NCI-H1417 (cell line): ENCODE measurements around the gene RTTN.
"Not testable (repeated sequence)": the region's sequence is repeated elsewhere in the genome, so short reads cannot be mapped to it uniquely, and the experiment has no call there.

Experiments used
- DNase-seq, 3 experiments: peaks; one replicate each; lab custom pipeline; 2025; lab: John Stamatoyannopoulos, UW

RTTN gene, protein sequence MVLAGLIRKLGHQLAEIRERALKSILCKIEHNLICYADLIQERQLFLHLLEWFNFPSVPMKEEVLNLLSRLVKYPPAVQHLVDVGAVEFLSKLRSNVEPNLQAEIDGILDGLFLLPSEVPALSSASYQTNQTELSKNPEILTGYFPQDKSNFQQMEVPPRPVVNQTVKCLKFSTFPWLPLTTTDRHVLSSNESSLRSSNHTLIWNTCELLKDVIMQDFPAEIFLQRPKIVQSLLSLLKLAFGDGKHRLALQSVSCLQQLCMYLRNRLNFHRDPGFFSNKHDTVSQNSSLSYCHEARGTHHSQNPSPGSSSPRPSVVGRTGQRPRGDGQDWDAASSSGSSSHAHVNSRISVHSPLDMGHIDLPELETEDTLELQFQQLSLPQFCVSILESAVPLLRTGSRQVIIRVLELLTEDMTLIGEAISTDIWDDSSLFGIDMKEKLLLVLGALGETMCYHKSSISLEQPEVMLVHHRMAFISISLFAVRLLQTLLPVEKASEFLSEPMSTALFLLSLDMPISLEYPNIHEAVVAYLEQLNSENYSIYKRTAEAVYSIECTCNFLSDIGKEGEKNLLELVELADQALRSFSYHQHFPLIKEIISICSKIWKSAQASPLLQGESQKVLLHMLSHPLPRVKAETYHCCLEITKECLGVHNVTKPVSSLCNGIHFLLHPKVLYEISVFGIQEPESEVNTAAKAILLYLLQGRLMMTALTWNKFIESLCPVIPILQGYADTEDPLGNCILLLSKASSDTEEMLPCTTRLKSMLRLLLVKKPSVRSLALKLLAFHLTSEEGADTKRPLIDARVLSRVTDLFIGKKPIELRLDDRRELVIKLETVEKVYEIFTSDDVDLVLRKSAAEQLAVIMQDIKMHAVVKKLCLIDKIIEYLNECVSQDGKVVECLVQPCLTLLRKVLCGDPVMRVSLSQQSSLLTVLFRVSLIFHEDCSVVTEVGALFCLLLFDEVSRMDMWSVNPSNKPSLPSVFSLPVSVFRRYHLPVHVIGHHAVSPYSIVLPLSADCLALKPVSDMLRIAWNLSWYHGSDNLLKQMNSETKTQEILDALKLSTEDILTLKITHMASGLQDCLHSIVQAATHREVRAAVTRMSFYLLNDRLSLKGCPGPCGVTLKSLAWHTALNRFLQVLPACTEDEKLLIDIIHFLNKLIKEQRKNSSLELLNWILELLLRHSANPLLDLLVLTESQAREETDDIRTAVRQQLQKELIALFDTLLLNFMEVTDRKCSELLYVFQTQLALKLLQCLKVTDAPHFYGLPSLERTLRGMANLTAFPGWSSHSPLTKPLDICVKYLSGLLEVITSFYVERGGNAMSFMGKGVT (N-terminal part only)

DNA sequence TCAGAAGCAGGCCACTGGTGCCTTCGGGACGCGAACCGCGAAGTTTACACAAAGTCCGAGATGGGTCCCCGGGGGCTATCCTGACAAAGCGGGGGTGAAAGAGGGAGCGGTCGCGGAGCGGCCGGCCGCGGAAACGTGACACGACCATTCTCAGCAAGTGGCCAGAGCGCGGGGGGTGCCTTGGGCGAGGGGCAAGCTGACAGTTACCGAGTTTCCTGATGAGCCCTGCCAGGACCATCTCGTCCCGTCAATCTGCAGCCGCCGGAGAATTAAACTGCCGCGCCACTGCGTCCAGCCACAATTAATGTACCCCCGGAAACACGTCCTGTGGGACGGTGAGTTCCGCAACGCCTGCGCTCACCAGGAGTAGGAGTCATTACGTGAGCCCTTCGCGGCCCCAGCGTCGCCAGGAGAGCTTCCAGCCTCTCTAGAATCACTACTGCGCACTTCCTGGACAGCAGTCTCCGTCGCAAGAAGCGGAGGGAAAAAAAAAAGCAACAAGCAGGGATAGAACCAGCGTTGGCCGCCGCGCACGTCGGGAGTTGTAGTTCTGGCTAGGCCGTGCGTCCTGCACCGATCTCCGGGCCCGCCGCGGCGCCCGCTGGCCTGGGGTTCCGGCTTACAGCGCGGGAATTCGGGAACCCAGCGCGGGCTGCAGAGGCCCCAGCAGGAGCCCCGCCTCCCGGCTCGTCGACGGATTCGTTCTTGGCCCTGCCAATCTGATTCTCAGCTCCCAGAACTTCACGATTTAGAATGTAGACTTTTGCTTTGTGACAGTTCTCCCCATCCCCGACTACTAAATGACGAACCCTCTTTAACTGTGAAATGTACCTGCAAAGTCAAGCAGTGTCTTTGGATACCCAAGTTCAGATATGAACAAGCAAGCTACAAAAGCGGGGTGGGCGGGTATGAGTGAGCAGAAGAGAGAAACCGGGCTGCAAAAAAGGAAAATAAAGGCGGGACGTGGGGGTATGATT is at the start of gene RTTN:
RTTN (minus strand) TSS at position 267 of the 977 bp plus-strand sequence; CDS start at position 238, 29 bp downstream.
- DNase-seq = peak; percentile 90 to 100 (median 100)

DNA sequence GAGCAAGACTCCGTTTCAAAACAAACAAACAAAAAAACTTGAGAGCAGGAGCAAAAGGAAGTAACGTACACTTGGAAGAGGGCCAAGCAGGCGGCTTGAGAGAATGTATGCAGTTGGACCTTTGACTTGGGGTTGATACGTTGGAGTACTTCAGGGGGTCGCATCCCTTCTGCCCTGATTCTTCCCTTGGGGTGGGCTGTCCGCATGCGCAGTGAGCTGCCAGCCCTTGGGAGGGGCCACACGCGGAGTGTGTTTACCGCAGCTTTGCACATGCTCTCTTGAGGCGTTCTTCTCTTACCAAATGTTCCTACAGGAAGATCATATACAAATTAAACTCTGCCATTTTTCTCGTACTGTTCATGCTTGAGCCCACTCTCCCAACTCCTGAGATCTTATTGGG is 45.3 kb upstream of the RTTN start:
- no peak for DNase-seq

DNA sequence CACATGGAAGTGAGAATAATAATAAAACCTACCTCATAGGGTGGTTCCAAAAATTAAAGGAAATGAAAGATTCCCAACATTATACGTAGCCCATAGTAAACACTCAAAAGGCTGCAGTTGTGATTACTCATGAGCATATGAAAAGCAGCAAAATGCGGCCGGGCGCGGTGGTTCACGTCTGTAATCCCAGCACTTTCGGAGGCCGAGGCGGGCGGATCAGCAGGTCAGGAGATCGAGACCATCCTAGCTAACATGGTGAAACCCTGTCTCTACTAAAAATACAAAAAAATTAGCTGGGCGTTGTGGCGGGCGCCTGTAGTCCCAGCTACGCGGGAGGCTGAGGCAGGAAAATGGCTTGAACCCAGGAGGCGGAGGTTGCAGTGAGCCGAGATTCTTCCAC is 44.4 kb upstream of the RTTN start:
- not testable (repeated sequence) for DNase-seq

DNA sequence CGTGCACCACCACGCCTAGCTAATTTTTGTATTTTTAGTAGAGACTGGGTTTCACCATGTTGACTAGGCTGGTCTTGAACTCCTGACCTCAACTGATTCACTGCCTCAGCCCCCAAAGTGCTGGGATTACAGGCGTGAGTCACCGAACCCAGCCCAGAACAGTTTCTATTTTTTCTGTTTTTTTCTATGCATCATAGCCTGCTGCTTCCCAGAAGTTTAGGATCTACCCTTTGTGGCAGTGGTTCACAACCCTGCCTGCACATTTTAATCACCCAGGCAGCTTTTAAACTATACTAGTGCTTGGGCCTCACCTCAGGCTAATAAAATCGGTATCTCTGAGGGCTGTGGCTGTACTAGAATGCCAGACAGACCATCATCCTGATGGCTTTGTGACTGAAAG is 43.6 kb upstream of the RTTN start:
- DNase-seq = no peak

DNA sequence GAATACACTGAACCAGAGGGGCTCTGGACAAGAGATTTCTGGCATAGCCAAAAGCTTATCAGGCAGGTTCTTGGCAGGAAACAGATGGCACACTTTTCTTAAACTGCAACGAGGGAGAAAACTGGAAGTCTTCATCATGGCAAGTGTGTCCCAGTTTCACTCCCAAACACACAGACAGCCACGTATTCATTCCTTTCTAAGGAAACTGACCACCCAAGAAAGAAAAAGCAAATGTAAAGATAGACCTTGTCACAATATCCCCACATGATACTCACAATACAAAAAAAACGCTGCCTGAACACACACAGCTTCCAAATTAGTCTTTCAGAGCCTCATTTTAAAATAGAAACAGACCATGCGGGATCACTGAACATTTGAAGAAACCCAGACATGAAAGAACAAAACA is 40.6 kb upstream of the RTTN start:
- DNase-seq = no peak

DNA sequence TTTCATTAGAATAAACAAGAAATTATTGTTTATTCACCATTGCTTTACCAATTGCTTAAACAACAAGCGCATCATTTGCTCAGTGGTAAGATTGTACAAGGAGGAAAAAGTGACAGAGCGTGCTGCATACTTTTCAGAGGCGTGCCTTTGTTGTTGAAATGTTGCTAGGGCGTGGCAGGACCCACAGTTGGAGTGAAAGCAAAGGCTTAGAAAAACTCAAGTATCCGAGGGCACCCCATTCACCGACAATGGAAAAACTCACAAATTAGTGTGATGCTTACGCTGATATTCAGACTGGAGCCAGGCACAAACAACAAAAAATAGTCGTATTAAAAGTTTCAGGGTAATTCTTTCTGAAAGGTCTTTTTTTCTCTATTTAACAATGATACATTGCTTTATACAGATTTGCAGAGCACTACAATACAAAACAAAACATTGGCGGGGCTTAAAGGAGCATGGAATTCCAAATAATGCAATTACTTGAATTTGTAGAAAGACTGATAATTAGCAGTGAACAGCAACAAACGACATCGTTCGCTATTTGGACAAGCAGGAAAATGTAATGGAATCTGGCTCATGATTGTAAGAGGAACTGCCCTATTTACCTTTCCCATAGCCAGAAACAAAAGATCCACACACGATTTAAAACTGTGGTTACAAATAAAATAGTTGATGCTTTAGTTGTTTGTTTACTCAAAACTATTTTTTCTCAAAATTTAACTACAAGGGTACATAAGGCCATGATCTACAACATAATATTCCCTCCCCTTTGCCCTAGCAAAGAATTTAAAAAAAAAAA is 37.8 kb upstream of the RTTN start:
- no peak for DNase-seq

DNA sequence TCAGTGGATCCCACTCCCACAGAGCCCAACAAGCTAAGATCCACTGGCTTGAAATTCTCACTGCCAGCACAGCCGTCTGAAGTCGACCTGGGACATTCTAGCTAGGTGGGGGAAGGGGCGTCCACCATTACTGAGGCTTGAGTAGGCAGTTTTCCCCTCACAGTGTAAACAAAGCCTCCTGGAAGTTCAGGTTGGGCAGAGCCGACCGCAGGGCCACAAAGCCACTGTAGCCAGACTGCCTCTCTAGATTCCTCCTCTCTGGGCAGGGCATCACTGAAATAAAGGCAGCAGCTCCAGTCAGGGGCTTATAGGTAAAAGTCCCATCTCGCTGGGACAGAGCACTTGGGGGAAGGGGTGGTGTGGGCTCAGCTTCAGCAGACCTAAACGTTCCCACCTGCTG is 31.4 kb upstream of the RTTN start:
- not testable (repeated sequence) for DNase-seq

DNA sequence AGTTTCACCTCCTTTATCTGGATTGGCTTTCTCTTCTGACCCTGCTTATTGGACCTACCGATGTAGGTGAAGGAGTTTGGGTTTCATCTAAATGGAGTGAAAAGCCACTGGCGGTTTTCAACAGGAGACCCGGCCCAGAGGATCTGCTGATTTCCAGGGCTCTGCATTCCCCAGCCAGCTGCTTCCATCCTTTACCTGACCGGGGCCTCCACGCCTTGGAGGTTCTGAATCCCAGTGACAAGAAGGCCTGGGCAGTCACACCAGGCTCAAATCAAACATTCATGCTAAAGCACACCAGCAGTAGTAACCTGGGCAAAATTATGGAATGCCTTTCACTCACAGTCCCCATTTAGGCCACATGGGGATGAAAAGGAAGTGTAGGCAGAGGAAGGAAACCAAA is 30.0 kb upstream of the RTTN start:
- DNase-seq = no peak

DNA sequence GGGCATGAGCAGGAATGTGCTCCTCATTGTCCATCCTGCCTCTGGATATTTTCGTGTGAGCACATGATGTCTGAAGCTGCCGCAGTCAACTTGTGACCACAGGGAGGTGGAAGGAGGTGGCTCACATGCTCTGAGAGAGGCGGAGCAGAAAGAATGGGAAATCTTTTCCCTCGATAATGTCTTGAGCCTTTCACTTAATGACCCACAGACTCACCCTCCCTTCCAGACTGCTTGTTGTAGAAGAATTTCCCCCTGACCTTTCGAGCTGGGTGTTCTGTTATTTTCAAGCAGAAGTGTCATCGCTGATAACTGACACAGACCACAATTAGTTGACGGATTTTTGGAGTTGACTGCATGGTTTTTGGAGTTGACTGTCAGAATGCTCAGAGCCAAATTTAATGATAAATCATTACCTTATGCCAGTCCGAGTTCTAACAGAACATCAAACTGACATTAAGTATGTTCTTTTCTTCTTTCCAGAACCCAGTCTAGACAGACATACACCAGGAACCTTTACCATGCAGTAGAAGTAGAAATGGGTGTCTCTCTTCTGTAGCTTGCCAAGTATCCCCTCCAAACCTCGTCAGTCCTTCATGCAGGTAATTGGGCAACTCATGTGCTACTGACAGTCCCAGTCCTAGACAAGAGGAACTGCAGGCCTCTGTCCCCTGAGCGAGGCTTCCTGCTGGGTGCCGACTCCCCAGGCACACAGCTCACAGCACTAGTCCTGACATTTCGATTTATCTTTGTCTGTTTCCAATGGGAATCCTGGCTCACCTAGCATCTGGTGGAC is 29.4 kb upstream of the RTTN start:
- no peak for DNase-seq

DNA sequence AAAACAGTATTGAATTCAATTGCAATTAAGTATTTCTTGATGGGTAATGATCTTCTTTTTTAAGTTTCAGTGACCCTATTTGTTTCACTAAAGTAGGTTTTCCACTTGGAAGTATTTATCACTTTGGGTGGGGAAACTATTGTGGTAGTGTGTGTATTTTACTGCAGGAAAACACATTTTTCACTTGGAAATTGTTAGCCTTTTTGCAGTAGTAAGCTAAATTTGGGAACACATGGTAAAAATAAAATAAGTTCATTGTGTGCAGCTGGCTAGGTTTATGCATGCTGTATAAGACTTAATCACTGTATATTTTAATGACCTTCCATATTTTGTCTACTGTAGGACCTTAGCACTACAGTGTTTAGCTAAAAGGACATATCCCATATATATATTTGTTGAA is 28.5 kb upstream of the RTTN start:
- DNase-seq = no peak

DNA sequence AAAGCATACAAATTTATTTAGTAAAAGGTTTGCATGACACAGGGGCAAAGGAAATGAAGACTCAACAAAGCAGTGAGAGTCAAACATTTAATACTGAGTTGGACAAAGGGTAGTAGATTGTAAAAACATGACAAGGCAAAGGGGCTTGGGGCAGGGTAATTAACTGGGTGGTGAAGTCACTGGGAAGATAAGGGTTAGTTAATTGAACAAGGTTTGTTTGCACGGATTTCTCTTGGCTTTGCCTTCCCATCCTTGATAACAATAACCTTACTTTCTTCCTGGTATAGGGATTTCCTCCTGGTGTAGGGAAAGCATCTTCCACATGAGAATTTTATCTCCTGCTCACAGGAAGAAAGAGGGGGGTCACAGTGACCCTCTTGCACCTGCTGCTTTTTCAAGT is 26.8 kb upstream of the RTTN start:
- DNase-seq = no peak

DNA sequence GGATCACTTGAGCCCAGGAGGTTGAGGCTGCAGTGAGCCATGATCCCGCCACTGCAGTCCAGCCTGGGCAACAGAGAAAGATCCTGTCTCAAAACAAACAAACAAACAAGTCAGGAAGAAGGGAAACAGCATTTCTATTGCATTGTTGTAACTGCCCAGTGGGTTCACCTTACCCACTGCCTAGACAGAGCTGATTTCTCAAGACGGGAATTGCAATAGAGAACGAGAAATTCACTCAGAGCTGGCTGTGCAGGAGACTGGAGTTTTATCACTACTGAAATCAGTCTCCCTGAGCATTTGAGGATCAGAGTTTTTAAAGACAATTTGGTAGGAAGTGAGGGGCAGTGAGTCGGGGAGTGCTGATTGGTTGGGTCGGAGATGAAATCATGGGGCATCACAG is 24.2 kb upstream of the RTTN start:
- no peak for DNase-seq

DNA sequence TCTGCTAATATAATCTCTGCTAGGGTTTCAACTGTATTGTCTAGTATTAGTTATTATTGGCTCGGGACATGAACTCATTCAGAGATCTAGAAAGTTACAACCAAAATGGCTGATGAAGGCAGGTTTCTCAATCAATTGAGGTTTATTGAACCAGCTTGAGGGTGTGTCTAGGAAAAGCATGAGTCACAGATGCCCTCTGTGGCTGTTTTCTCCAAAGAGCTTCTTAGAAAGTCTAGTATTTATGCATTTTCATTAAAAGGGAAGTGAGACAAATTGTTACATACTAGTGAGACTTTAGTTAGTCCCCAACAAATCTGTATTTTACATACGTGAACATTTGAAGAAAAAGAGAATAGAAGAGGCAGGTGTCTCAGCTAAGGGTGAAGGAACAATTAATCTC is 23.0 kb upstream of the RTTN start:
- DNase-seq = no peak

DNA sequence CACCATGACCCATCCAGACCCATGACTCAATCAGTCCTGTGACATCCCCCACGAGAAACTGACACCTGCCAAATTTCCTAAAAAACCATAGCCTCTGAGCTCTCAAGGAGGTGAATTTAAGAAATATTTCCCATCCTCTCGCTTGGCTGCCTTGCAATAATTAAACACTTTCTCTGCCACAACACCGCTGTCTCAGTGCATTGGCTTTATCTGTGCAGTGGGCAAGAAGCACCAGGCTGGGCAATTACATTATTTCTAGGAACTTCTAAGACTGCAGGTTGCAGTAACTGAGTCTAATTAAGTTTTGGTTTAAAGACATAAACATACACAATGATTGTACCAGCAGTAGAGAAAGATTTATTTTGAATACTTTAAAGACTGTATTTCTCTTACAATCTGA is 22.0 kb upstream of the RTTN start:
- DNase-seq = no peak

DNA sequence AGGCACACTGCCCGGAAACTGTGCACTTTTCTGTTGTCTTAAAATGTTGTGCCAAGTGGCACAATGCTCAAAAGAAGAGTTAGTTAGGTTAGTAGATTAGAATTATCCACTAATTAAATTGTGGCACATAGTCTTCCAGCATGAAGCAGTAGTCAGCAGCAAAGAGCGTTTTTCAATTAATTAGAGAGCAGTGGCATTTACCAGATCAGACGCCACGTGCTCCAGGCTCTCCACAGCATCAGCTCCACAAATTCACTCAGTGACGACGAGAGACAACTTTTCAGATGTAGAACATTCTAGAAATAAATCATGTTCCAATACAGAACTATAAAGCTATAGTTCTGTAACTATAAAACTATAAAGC is 16.4 kb upstream of the RTTN start:
- DNase-seq = no peak

DNA sequence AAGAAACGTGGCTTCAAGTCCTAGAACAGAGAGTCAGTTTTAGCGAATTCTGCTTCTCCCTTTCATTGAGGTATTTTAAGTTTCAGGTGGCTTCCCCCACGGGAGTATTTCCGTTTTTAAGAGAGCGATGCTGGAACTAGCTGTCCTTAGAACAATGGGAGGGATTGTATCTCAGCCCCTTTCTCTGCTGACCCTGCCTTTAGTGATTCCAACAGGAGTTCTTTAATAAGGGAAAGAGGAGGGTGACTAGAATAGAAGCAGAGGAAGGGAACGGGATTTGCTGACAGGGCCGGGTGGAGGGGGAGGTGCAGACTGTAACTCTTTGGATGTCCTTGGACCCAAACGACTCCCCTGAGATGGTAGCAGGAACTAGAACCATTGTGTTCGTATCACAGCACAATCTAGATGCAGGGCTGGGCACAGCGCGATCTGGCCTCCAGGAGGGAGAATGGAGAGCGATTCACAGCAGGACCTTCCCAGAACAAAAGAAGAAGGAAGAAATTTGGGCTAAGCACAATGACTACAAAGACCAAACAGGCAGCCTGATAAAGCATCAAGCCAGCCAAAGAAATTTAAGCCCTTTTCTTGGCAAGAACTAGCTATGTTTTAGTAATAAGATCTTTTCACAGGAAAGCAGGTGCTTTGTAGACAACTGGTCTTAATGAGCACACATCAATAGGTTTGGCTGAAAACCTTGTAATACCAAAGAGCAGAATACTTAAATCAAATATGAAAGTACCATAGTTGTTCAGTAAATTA is 15.8 kb upstream of the RTTN start:
- peak in 1 of 3 experiments; percentile 33 for DNase-seq

DNA sequence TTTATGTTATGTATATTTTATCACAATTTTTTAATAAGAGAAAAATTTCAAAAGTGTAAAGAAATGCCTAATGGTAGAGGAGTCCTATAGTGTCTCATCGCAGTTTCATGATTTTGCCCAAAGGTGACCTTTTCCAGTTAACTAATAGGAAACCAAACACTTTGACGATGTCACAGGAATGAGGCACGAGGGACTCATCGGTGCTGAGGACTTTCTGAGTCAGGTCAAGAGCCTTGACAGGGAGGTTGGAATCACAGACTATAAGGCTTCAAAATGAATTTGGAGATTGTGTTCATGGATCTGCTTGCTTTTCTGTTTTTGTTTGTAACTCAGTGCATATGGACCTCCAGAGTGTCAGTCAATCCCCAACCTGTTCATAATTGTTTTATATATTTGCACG is 15.1 kb upstream of the RTTN start:
- DNase-seq = no peak

DNA sequence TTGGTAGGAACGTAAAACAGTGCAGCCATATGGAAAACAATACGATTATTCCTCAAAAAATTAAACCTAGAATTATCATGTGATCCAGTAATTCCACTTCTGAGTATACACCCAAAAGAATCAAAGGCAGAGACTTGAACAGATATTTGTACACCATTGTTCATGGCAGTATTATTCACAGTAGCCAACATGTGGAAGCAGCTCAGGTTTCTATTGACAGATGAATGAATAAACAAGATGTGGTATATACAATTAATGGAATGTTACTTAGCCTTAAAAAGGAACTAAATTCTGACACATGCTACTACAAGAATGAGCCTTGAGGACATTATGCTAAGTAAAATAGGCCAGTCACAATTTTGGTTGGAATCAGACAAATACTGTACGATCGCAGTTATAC is 14.2 kb upstream of the RTTN start:
- no peak for DNase-seq

DNA sequence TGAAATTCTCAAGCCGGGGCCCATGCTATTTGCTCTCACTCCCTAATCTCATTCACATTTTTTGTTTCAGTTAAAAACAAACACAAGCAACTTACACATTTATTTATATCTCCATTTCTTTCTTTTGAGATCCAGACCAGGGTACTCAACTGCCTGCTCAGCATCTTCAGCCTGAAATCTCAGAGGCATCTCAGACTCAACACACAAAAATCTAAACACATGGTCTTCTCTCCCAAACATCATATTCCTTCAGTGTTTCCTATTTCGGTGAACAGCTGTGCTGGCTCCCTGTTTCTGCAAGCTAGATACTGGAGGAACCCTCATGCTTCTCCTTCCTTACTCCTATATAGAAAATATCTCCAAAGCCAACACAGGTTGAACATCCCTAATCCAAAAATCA is 11.3 kb upstream of the RTTN start:
- no peak for DNase-seq
